Endothelial cell of umbilical vein (primary cell): ENCODE results near the gene FNDC3A. TPM values are rescaled to one million over a fixed set of nuclear protein-coding genes. Genes with fewer than 3 reads are reported as not detected.

ENCODE experiments used
- BruUV-seq: library from RNA; stranded (reverse); fragments of 400-500 nt; replicated peaks from 2 replicates; lab custom pipeline; 2021; lab: Mats Ljungman, UMichigan
- CTCF ChIA-PET: fragments of 300-600, 350-600 bp; sonication (Branson Sonifier 250); formaldehyde crosslinking; loops from one replicate; lab custom pipeline; 2021; ENCODE audit warnings: antibody characterized with exemption, inconsistent platforms; lab: Charles Lee
- POLR2A ChIA-PET: fragments of 300-600, 350-600 bp; sonication (Branson Sonifier 250); formaldehyde crosslinking; loops from one replicate; lab custom pipeline; 2021; ENCODE audit warnings: antibody characterized with exemption, inconsistent platforms; lab: Charles Lee
- DNase-seq: peaks from one replicate; pipeline ENCODE4 v3.0.0-alpha.2; 2011; ENCODE audit warnings: low read depth, low spot score
- FAIRE-seq: peaks from 2 replicates; lab custom pipeline; 2011; peaks lifted over from hg19 to GRCh38; lab: Jason Lieb, UNC
- H2AFZ ChIP-seq: 2 replicates; pipeline ENCODE4 v1.6.0; 2012; ENCODE audit warnings: low read depth, low read length, control low read depth, inconsistent platforms
- H3K27ac ChIP-seq: 2 replicates; pipeline ENCODE4 v1.5.1; 2011; ENCODE audit warnings: low read depth, mild to moderate bottlenecking, control low read depth, low read length, moderate library complexity; ENCODE audit not compliant: insufficient read depth
- H3K27me3 ChIP-seq, 2 experiments: 2 replicates each; pipeline versions ENCODE4 v1.6.0 to v1.6.1; 2011; ENCODE audit warnings: low read length in 2 of 2, mixed read lengths in 1 of 2; ENCODE audit not compliant: control insufficient read depth in 2 of 2, insufficient read depth in 2 of 2
- H3K36me3 ChIP-seq, 2 experiments: 2 replicates in 1 of 2; 3 replicates in 1 of 2; pipeline ENCODE4 v1.5.1; 2011; ENCODE audit warnings: low read length in 2 of 2, mild to moderate bottlenecking in 1 of 2, moderate library complexity in 1 of 2; ENCODE audit not compliant: control insufficient read depth in 2 of 2, insufficient read depth in 2 of 2; ENCODE audit errors: extremely low read depth in 1 of 2
- H3K4me1 ChIP-seq: 3 replicates; pipeline ENCODE4 v1.5.1; 2011; ENCODE audit warnings: mild to moderate bottlenecking, low read length; ENCODE audit not compliant: control insufficient read depth, insufficient read depth; ENCODE audit errors: extremely low read depth
- H3K4me2 ChIP-seq: 2 replicates; pipeline ENCODE4 v1.6.1; 2011; ENCODE audit warnings: low read length, control low read depth, mixed read lengths; ENCODE audit not compliant: insufficient read depth
- H3K4me3 ChIP-seq, 3 experiments: fragments of 200-600 bp in 1 of 3; sonication (generic), shearing (Covaris generic) in 1 of 3; replicated peaks in 1 of 3; 2 replicates each; pipeline ENCODE4 v1.5.1; 2011 to 2016; ENCODE audit warnings: control low read depth in 3 of 3, low read length in 3 of 3, mild to moderate bottlenecking in 2 of 3, inconsistent platforms in 1 of 3, low read depth in 1 of 3, moderate library complexity in 1 of 3; ENCODE audit not compliant: insufficient read depth in 1 of 3
- H3K79me2 ChIP-seq: 2 replicates; pipeline ENCODE4 v1.6.0; 2012; ENCODE audit warnings: low read length, inconsistent platforms; ENCODE audit not compliant: control insufficient read depth, insufficient read depth
- H3K9ac ChIP-seq: replicated peaks from 2 replicates; pipeline ENCODE3; 2011; ENCODE audit warnings: low read length, control low read depth; ENCODE audit not compliant: insufficient read depth; ENCODE audit errors: extremely low read depth
- H3K9me1 ChIP-seq: replicated peaks from 3 replicates; pipeline ENCODE4 v1.6.0; 2011; ENCODE audit warnings: mild to moderate bottlenecking, low read length; ENCODE audit not compliant: control insufficient read depth, insufficient read depth; ENCODE audit errors: extremely low read depth
- H3K9me3 ChIP-seq: replicated peaks from 2 replicates; pipeline ENCODE4 v1.5.1; 2012; ENCODE audit warnings: low read length, inconsistent platforms; ENCODE audit not compliant: control insufficient read depth, insufficient read depth
- H4K20me1 ChIP-seq: replicated peaks from 2 replicates; pipeline ENCODE3; 2011; ENCODE audit warnings: mild to moderate bottlenecking, low read length; ENCODE audit not compliant: control insufficient read depth, insufficient read depth; ENCODE audit errors: extremely low read depth
- EZH2 ChIP-seq: IDR thresholded peaks from 2 replicates; pipeline ENCODE4 v1.6.1; 2012; ENCODE audit warnings: borderline replicate concordance, low read depth, mild to moderate bottlenecking, moderate library complexity, low read length, inconsistent platforms; ENCODE audit not compliant: severe bottlenecking
- FOS ChIP-seq: IDR thresholded peaks from 2 replicates; pipeline ENCODE4 v1.6.1; 2011; ENCODE audit warnings: mild to moderate bottlenecking, low read length, moderate library complexity, borderline replicate concordance; ENCODE audit not compliant: insufficient read depth
- GATA2 ChIP-seq: IDR thresholded peaks from 2 replicates; pipeline ENCODE4 v1.7.0; 2011; ENCODE audit warnings: low read depth, mild to moderate bottlenecking, moderate library complexity, mixed read lengths, low read length; ENCODE audit not compliant: insufficient read length, insufficient read depth
- JUN ChIP-seq: IDR thresholded peaks from 2 replicates; pipeline ENCODE4 v1.6.1; 2011; ENCODE audit warnings: borderline replicate concordance, low read depth; ENCODE audit not compliant: insufficient read length, insufficient read depth
- MYC ChIP-seq: IDR thresholded peaks from one replicate; pipeline ENCODE4 v1.6.1; 2011; ENCODE audit warnings: mild to moderate bottlenecking, low read depth, low read length
- POLR2A ChIP-seq: IDR thresholded peaks from 2 replicates; pipeline ENCODE4 v1.6.1; 2012; ENCODE audit warnings: low read depth, mild to moderate bottlenecking, control low read depth, low read length
- POLR2AphosphoS5 ChIP-seq: IDR thresholded peaks from 2 replicates; pipeline ENCODE4 v1.6.1; 2012; ENCODE audit warnings: low read depth, mild to moderate bottlenecking, control low read depth, low read length, moderate library complexity; ENCODE audit not compliant: insufficient read depth
- dilution Hi-C: fragments of 300-500 bp; cut with MboI; formaldehyde crosslinking; loops from one replicate; pipeline ENCODE4 v1.15.0; 2019; ENCODE audit warnings: low sequenced_read_pairs; ENCODE audit not compliant: extremely low pct_ligation_motif_present
- intact Hi-C: fragments of 100-400 bp; cut with micrococcal nuclease; formaldehyde crosslinking; loops from one replicate; pipeline ENCODE4 v1.10.0; 2022
- polyA plus RNA-seq, 4 experiments: library from polyadenylated mRNA; depleted of rRNA in 3 of 4; stranded (reverse) in 3 of 4; unstranded in 1 of 4; fragments of >200 nt; gene quantifications; 2 replicates each; pipeline versions ENCODE4 v1.2.1 to v1.2.3, GENCODE V29; 2011 to 2012; ENCODE audit warnings: missing spikeins in 1 of 4
- total RNA-seq: library from RNA; stranded (reverse); gene quantifications from 2 replicates; pipeline ENCODE4 v1.2.3, GENCODE V29; 2021
- TF ChIP-seq, protein P1 (sequence below), 2 donors: IDR thresholded peaks; 1 replicate in 1 of 2; 2 replicates in 1 of 2; pipeline ENCODE4 v1.5.1; 2011; ENCODE audit warnings: low read length in 2 of 2, mild to moderate bottlenecking in 2 of 2, moderate library complexity in 2 of 2, control low read depth in 1 of 2, inconsistent platforms in 1 of 2, low read depth in 1 of 2; ENCODE audit not compliant: insufficient read depth in 1 of 2; ENCODE audit errors: extremely low read depth in 1 of 2
- TF ChIP-seq, protein P2 (sequence below): IDR thresholded peaks from 2 replicates; pipeline ENCODE4 v1.6.1; 2011; ENCODE audit not compliant: insufficient read depth, insufficient read length

Gene FNDC3A
- total and polyA plus RNA-seq, 2 donors (not counting 3 experiments of a cell fraction or from before 2014, with no cell fraction given) = 26.3 to 50.8 TPM

DNA sequence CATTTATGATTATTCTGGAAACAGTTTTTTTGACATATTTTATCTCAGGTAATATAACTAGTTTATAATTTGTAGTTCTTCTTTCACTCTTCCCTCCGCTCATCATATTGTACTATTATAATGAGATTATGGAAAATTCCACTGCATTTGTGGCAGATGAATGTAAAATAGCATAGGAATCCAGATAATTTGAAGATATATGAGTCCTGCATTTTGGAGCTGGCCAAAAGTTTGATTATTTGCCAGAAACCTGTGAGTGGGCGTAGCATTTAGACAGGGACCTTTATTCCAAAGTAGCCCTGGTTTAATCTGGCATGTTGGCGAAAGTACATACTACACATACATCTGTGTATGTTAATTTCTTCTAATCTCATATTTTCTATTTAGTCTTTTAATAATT lies 65.2 kb downstream of the FNDC3A start:
- H3K9ac ChIP-seq = no peak overlapping the region
- no peak for DNase-seq
- H4K20me1 ChIP-seq = no peaks in the 10 kb centered on the region
- intact Hi-C loops (no loop called here), dilution Hi-C loops (no loop called here)
- no peaks in the 10 kb centered on the region for H3K4me1 ChIP-seq
- H3K4me2 ChIP-seq = no peak overlapping the region
- TF ChIP-seq, protein P1, sequence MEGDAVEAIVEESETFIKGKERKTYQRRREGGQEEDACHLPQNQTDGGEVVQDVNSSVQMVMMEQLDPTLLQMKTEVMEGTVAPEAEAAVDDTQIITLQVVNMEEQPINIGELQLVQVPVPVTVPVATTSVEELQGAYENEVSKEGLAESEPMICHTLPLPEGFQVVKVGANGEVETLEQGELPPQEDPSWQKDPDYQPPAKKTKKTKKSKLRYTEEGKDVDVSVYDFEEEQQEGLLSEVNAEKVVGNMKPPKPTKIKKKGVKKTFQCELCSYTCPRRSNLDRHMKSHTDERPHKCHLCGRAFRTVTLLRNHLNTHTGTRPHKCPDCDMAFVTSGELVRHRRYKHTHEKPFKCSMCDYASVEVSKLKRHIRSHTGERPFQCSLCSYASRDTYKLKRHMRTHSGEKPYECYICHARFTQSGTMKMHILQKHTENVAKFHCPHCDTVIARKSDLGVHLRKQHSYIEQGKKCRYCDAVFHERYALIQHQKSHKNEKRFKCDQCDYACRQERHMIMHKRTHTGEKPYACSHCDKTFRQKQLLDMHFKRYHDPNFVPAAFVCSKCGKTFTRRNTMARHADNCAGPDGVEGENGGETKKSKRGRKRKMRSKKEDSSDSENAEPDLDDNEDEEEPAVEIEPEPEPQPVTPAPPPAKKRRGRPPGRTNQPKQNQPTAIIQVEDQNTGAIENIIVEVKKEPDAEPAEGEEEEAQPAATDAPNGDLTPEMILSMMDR (IDR thresholded peaks at IDR 0.05; ENCODE audit: extremely low read depth in 1 of 2, insufficient read depth in 1 of 2, low read depth in 1 of 2, low read length in 2 of 2) = no peak
- TF ChIP-seq EZH2 (no peak), POLR2A (no peak), JUN (no peak), POLR2AphosphoS5 (no peak), GATA2 (no peak), MYC (no peak), FOS (no peak)
- TF ChIP-seq, protein P2, sequence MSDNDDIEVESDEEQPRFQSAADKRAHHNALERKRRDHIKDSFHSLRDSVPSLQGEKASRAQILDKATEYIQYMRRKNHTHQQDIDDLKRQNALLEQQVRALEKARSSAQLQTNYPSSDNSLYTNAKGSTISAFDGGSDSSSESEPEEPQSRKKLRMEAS = no peak
- no peaks in the 10 kb centered on the region for H3K27me3 ChIP-seq
- ChIA-PET CTCF (no interaction called here), POLR2A (no interaction called here)
- no peaks in the 10 kb centered on the region for H3K79me2 ChIP-seq
- no peaks in the 10 kb centered on the region for H3K9me3 ChIP-seq
- no peak overlapping the region for H2AFZ ChIP-seq
- peaks cover 3% of the 10 kb centered on the region for H3K9me1 ChIP-seq
- FAIRE-seq = no peak
- no peak overlapping the region for H3K27ac ChIP-seq
- H3K36me3 ChIP-seq = no peaks in the 10 kb centered on the region
- BruUV-seq = no TSS peak
- no peak overlapping the region for H3K4me3 ChIP-seq
